GM12891 (cell line): ENCODE measurements around the gene COL4A1.

Experiments
- POLR2A ChIP-seq: IDR thresholded peaks from 2 replicates; pipeline ENCODE4 v1.6.1; 2011; ENCODE audit warnings: low read depth, low read length, control low read depth
- POLR2AphosphoS5 ChIP-seq: IDR thresholded peaks from 2 replicates; pipeline ENCODE4 v1.6.1; 2011; ENCODE audit warnings: low read depth, low read length, control low read depth
- TAF1 ChIP-seq: IDR thresholded peaks from 2 replicates; pipeline ENCODE4 v1.6.1; 2011; ENCODE audit warnings: low read depth, low read length, control low read depth

- TF ChIP-seq POLR2A (no peak), POLR2AphosphoS5 (no peak), TAF1 (no peak)
These were observed 23.0 kb downstream of the COL4A1 start for GRCh38 chr13:110283736-110284517.
